MG63 (cell line): ENCODE data around the gene FGF3. TPM values are rescaled to one million over a fixed set of nuclear protein-coding genes. Genes with fewer than 3 reads are reported as not detected.
"Not testable (repeated sequence)": the region's sequence is repeated elsewhere in the genome, so short reads cannot be mapped to it uniquely, and the experiment has no call there.

ENCODE experiments used
- DNase-seq: peaks from one replicate; pipeline ENCODE4 v3.0.0-alpha.2; 2020
- H3K27me3 ChIP-seq: fragments of 250-450 bp; sonication (Bioruptor Pico); 2 replicates; pipeline ENCODE4 v1.5.1; 2020; ENCODE audit warnings: mild to moderate bottlenecking, moderate library complexity
- H3K36me3 ChIP-seq: fragments of 250-450 bp; sonication (Bioruptor Pico); 2 replicates; pipeline ENCODE4 v1.5.1; 2020; ENCODE audit warnings: mild to moderate bottlenecking, moderate library complexity
- H3K4me3 ChIP-seq: fragments of 250-450 bp; sonication (Bioruptor Pico); 2 replicates; pipeline ENCODE4 v1.5.1; 2020; ENCODE audit warnings: mild to moderate bottlenecking, moderate library complexity
- H3K9me3 ChIP-seq: fragments of 250-450 bp; sonication (Bioruptor Pico); 2 replicates; pipeline ENCODE4 v1.5.1; 2020; ENCODE audit warnings: mild to moderate bottlenecking, moderate library complexity
- total RNA-seq: library from RNA; depleted of rRNA; stranded (reverse); fragments of >200 nt; shearing (Covaris generic); gene quantifications from 2 replicates; pipeline ENCODE4 v1.2.3, GENCODE V29; 2014; ENCODE audit warnings: low replicate concordance; rRNA removed

FGF3 gene
- total RNA-seq, 1 experiment from 2014 or later, result not detected

DNA sequence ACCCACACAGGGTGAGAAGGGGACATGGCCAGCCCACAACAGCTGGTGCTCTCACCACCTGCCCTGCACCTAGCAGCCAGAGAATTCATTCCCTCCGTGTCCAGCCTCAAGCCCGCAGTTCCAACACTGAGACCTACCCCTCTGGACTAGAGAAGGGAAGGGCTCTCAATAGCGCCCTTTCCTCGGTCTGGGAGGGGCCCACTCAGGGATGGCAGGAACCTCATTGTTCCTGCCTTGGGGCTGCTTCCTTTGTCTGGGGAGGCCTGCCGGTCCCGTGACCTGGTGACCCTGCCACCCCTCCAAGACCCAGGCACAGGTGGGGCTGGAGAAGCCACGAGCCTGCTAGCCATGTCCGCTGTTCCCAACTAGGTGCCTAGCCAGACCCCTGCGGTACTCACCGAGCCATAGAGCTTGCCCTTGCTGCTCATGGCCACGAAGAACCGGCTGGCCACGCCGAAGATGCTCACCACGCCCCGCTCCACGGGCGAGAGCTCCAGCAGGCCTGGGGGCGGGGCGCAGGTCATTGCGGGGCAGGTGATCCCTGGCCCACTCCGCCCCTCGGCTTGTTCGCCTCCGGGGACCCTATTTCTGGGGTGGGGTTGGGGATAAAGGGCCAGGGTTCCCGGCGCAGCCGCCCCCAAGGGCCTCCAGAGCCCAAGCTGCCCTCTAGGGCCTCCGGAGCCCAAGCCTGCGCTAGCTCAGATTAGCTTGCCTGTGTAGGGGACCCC lies 45.4 kb downstream of the FGF3 start:
- Histone ChIP-seq H3K36me3 (no peaks in the 10 kb centered on the region), H3K9me3 (no peaks in the 10 kb centered on the region), H3K4me3 (no peak overlapping the region), H3K27me3 (peaks cover 57% of the 10 kb centered on the region)
- DNase-seq, result no peak

- Histone ChIP-seq H3K4me3 (no peak overlapping the region), H3K36me3 (no peaks in the 10 kb centered on the region), H3K27me3 (peaks cover 57% of the 10 kb centered on the region), H3K9me3 (no peaks in the 10 kb centered on the region)
- no peak for DNase-seq
These were observed 47.8 kb downstream of the FGF3 start for GRCh38 chr11:69771466-69771865.

GRCh38 chr11:69770540-69770939 lies 48.7 kb downstream of the FGF3 start:
- Histone ChIP-seq H3K4me3 (no peak overlapping the region), H3K27me3 (peaks cover 56% of the 10 kb centered on the region), H3K36me3 (no peaks in the 10 kb centered on the region), H3K9me3 (no peaks in the 10 kb centered on the region)
- DNase-seq, result no peak

DNA sequence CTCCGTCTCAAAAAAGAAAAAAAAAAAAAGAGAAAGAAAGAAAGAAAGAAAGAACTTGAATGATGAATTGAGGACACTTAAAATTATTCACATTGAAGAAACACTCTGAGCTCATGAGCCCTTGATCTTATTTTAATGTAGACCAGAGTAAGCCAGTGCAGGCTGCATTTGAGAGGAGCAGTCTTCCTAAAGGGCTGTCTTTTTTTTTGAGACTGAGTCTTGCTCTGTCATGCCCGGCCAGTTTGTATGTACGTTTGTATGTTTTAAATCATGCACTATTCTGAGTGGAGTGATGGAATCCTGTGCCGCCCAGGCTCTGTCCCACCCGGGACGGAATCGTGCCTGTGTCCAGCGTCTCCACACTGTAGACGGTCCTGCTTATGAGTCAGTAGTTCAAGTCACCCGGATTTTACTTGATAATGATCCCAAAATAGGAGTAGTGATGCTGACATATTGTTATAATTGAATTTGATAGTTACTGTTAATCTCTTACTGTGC lies 53.7 kb downstream of the FGF3 start:
- H3K4me3 ChIP-seq, result no peak overlapping the region
- H3K36me3 ChIP-seq, result no peaks in the 10 kb centered on the region
- H3K27me3 ChIP-seq, result 0 out of 2 replicates have a peak, but pooled peaks cover 6% of the 10 kb centered on the region
- DNase-seq, result no peak
- H3K9me3 ChIP-seq, result no peaks in the 10 kb centered on the region

- DNase-seq, H3K27me3 ChIP-seq, H3K36me3 ChIP-seq, H3K9me3 ChIP-seq, H3K4me3 ChIP-seq: not testable (repeated sequence)
These were observed 54.3 kb downstream of the FGF3 start for GRCh38 chr11:69764918-69765317.

DNA sequence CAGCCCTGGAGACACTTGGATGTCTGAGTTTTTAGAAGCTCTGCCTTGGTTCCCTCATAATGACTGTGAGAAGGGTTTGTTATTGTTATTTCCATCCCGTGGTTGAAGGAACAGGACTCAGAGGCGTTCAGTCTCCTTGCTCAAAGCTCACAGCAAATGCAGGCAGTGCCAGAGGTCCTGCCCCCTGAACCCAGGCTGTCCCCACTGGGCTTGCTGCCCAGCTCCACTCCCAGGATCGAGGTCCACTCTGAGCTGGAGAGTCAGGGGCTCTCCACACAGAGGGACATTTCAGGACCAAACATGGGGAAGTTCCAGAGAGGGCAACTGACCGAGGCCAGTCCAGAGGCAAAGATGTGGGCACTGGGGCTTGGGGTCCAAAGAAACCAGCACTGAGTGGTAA lies 58.9 kb downstream of the FGF3 start:
- DNase-seq, result no peak
- Histone ChIP-seq H3K27me3 (no peaks in the 10 kb centered on the region; the same call in 1 of the 2 replicates), H3K9me3 (no peaks in the 10 kb centered on the region), H3K36me3 (no peaks in the 10 kb centered on the region), H3K4me3 (no peak overlapping the region)

Other genes with a start within 250 kb of the FGF3 start
- 43.8 and 60.7 TPM in 2 replicates for gene CCND1, start 178.3 kb downstream of the FGF3 start, total RNA-seq
- gene LTO1, start 144.1 kb downstream of the FGF3 start, total RNA-seq, result 24.6 and 67.6 TPM in 2 replicates
- gene FGF19, start 115.4 kb downstream of the FGF3 start, total RNA-seq, result not detected in 2 replicates
- gene FGF4, start 44.1 kb downstream of the FGF3 start, total RNA-seq, result not detected in 2 replicates